Hepatocyte (in vitro differentiated cells): ENCODE results near the gene DTL.

Experiments used
- CTCF ChIP-seq: fragments of 200-600 bp; sonication (generic); IDR thresholded peaks from 2 replicates; pipeline ENCODE4 v1.5.1; 2016; ENCODE audit warnings: antibody characterized with exemption, mild to moderate bottlenecking; ENCODE audit not compliant: poor library complexity
- EZH2 ChIP-seq: fragments of 200-600 bp; sonication (generic); IDR thresholded peaks from 2 replicates; pipeline ENCODE4 v1.6.1; 2016; ENCODE audit warnings: antibody characterized with exemption, mild to moderate bottlenecking, borderline replicate concordance

- no peak for TF ChIP-seq CTCF
- no peak for TF ChIP-seq EZH2
Observed at GRCh38 chr1:212153635-212154034, 118.1 kb downstream of the DTL start.
